SK-N-MC (cell line): ENCODE measurements around the gene ANKS6.

Source experiments
- EZH2 ChIP-seq: fragments of 200-600 bp; sonication (generic); IDR thresholded peaks from one replicate; pipeline ENCODE4 v1.6.1; 2017; ENCODE audit warnings: antibody characterized with exemption
- POLR2AphosphoS5 ChIP-seq: IDR thresholded peaks from 2 replicates; pipeline ENCODE4 v1.6.1; 2012; ENCODE audit warnings: mild to moderate bottlenecking, low read depth, low read length, borderline replicate concordance

- no peak for TF ChIP-seq EZH2
- no peak for TF ChIP-seq POLR2AphosphoS5
Observed at GRCh38 chr9:98721643-98722042, 74.7 kb downstream of the ANKS6 start.
